GM12878 (cell line): ENCODE measurements around the gene TSPAN12. TPM values are rescaled to one million over a fixed set of nuclear protein-coding genes. Genes with fewer than 3 reads are reported as not detected.

Experiments
- ATAC-seq: fragments of 200-7000 bp; cut with Tn5 transposase; 3 replicates; pipeline ENCODE4 v1.9.1; 2020; ENCODE audit warnings: mild to moderate bottlenecking, moderate library complexity
- BruUV-seq: library from RNA; stranded (reverse); fragments of 400-500 nt; replicated peaks from 2 replicates; lab custom pipeline; 2021; lab: Mats Ljungman, UMichigan
- CTCF ChIA-PET: fragments of 300-600 bp; sonication (Branson Sonifier 250); formaldehyde crosslinking; extraction: SDS; loops from one replicate; lab custom pipeline; 2021; ENCODE audit warnings: inconsistent platforms; lab: Yijun Ruan, JAX
- POLR2A ChIA-PET: fragments of 350-600 bp; formaldehyde crosslinking; extraction: SDS; loops from one replicate; lab custom pipeline; 2021; ENCODE audit warnings: inconsistent platforms; lab: Charles Lee
- RAD21 ChIA-PET: fragments of 300-600 bp; sonication (Branson Sonifier 250); formaldehyde crosslinking; loops from one replicate; lab custom pipeline; 2023; ENCODE audit warnings: antibody characterized with exemption; ENCODE audit not compliant: unreplicated experiment; lab: Charles Lee
- SMC1A ChIA-PET: fragments of 300-600 bp; sonication (Branson Sonifier 250); formaldehyde crosslinking; loops from one replicate; lab custom pipeline; 2023; ENCODE audit not compliant: unreplicated experiment, uncharacterized antibody; lab: Charles Lee
- DNase-seq: peaks from one replicate; pipeline ENCODE4 v3.0.0-alpha.2; 2011; ENCODE audit warnings: low read depth, low spot score
- FAIRE-seq: peaks from 3 replicates; lab custom pipeline; 2011; peaks lifted over from hg19 to GRCh38; lab: Jason Lieb, UNC
- H2AFZ ChIP-seq: 2 replicates; pipeline ENCODE4 v1.6.0; 2011; ENCODE audit warnings: low read depth, low read length, control low read depth; ENCODE audit not compliant: control insufficient read depth
- H3K27ac ChIP-seq: 2 replicates; pipeline ENCODE4 v1.5.1; 2011; ENCODE audit warnings: control low read depth; ENCODE audit not compliant: control insufficient read depth, insufficient read depth
- H3K27me3 ChIP-seq, 2 experiments: replicated peaks in 1 of 2; 2 replicates each; pipeline versions ENCODE4 v1.6.0 to v1.6.1; 2011; ENCODE audit warnings: low read length in 1 of 2; ENCODE audit not compliant: control insufficient read depth in 2 of 2, insufficient read depth in 2 of 2
- H3K36me3 ChIP-seq, 2 experiments: 2 replicates each; pipeline ENCODE4 v1.5.1; 2011; ENCODE audit warnings: low read length in 1 of 2; ENCODE audit not compliant: control insufficient read depth in 2 of 2, insufficient read depth in 2 of 2
- H3K4me1 ChIP-seq: 2 replicates; pipeline ENCODE4 v1.6.1; 2011; ENCODE audit warnings: mild to moderate bottlenecking, low read length, moderate library complexity, mixed read lengths; ENCODE audit not compliant: control insufficient read depth, insufficient read depth
- H3K4me2 ChIP-seq: 2 replicates; pipeline ENCODE4 v1.6.0; 2011; ENCODE audit warnings: control low read depth; ENCODE audit not compliant: control insufficient read depth, insufficient read depth
- H3K4me3 ChIP-seq: fragments of 200-600 bp; sonication (generic); 2 replicates; pipeline ENCODE4 v1.5.1; 2016
- H3K79me2 ChIP-seq: 2 replicates; pipeline ENCODE4 v1.6.0; 2011; ENCODE audit warnings: low read length; ENCODE audit not compliant: control insufficient read depth, insufficient read depth
- H3K9ac ChIP-seq: 2 replicates; pipeline ENCODE4 v1.8.0; 2011; ENCODE audit warnings: low read length, control low read depth, mixed read lengths; ENCODE audit not compliant: control insufficient read depth, insufficient read depth
- H3K9me3 ChIP-seq: replicated peaks from 3 replicates; pipeline ENCODE4 v1.5.1; 2011; ENCODE audit warnings: mild to moderate bottlenecking, low read length; ENCODE audit not compliant: control insufficient read depth, insufficient read depth
- H4K20me1 ChIP-seq: 2 replicates; pipeline ENCODE4 v1.6.0; 2011; ENCODE audit not compliant: control insufficient read depth, insufficient read depth
- EED ChIP-seq: sonication (generic); IDR thresholded peaks from 2 replicates; pipeline ENCODE4 v1.6.1; 2016; ENCODE audit warnings: antibody characterized with exemption, low read depth
- FOXK2 ChIP-seq: fragments of 450-650 bp; IDR thresholded peaks from 2 replicates; pipeline ENCODE4 v1.6.1; 2017; ENCODE audit warnings: mild to moderate bottlenecking, moderate library complexity
- IKZF1 ChIP-seq: fragments of 450-650 bp; conservative IDR thresholded peaks from 2 replicates; pipeline ENCODE4 v1.6.1; 2017; ENCODE audit warnings: antibody characterized with exemption, mild to moderate bottlenecking
- LARP7 ChIP-seq: fragments of 450-650 bp; IDR thresholded peaks from 2 replicates; pipeline ENCODE4 v1.6.1; 2017; ENCODE audit warnings: mild to moderate bottlenecking
- RAD21 ChIP-seq: IDR thresholded peaks from 2 replicates; pipeline ENCODE4 v1.6.1; 2011; ENCODE audit warnings: mild to moderate bottlenecking, low read depth, low read length, moderate library complexity; ENCODE audit not compliant: insufficient read depth
- SMARCA5 ChIP-seq: fragments of 450-650 bp; IDR thresholded peaks from 2 replicates; pipeline ENCODE4 v1.6.1; 2017; ENCODE audit warnings: mild to moderate bottlenecking
- ZBTB4 ChIP-seq: fragments of 450-650 bp; formaldehyde crosslinking; IDR thresholded peaks from 2 replicates; pipeline ENCODE4 v1.4.0; 2022; ENCODE audit warnings: mild to moderate bottlenecking, moderate library complexity
- ZNF217 ChIP-seq: fragments of 450-650 bp; IDR thresholded peaks from 2 replicates; pipeline ENCODE4 v1.6.1; 2017; ENCODE audit warnings: antibody characterized with exemption, mild to moderate bottlenecking
- WGBS: methylation state at CpG from one replicate; pipeline ENCODE4 v1.1.6; 2016; ENCODE audit warnings: low lambda C conversion rate; ENCODE audit not compliant: insufficient replicate concordance, insufficient coverage; ENCODE audit errors: missing lambda C conversion rate; 5-methylcytosine and 5-hydroxymethylcytosine counted together
- in situ Hi-C: fragments of 300-500 bp; cut with MboI; formaldehyde crosslinking; loops from 9 replicates; pipeline ENCODE4 v1.14.3; 2018; ENCODE audit warnings: mixed read lengths
- intact Hi-C: fragments of 100-400 bp; cut with micrococcal nuclease; formaldehyde crosslinking; loops from one replicate; pipeline ENCODE4 v1.14.2; 2022; ENCODE audit not compliant: unreplicated experiment
- polyA plus RNA-seq, 11 experiments: library from polyadenylated mRNA; depleted of rRNA in 4 of 11; unstranded in 6 of 11; stranded (reverse) in 5 of 11; fragments of >200 nt; fragmentation: Nextera tagmentation in 4 of 11; fragmentation: Illumina TruSeq in 1 of 11; extraction: Ambion mirVana in 4 of 11; extraction: Trizol in 1 of 11; gene quantifications; 1 replicate in 1 of 11; 2 replicates in 10 of 11; pipeline versions ENCODE4 v1.2.1 to v1.2.3, GENCODE V29; 2011 to 2016; ENCODE audit warnings: inconsistent platforms in 2 of 11, missing spikeins in 2 of 11, low read depth in 1 of 11
- total RNA-seq, 4 experiments: library from RNA; depleted of rRNA in 3 of 4; stranded (reverse); fragments of >200 nt in 3 of 4; fragmentation: Illumina TruSeq in 1 of 4; extraction: Trizol in 1 of 4; gene quantifications; 2 replicates each; pipeline versions ENCODE4 v1.2.1 to v1.2.3, GENCODE V29; 2013 to 2021
- TF ChIP-seq, protein P1 (sequence below): fragments of 450-650 bp; IDR thresholded peaks from 2 replicates; pipeline ENCODE4 v1.6.1; 2017; ENCODE audit warnings: mild to moderate bottlenecking

Gene TSPAN12
- total and polyA plus RNA-seq, 10 of the 15 experiments (the other 5 are each of a cell fraction or from before 2014, with no cell fraction given) = 0.67 to 110 (median 1.3) TPM

DNA sequence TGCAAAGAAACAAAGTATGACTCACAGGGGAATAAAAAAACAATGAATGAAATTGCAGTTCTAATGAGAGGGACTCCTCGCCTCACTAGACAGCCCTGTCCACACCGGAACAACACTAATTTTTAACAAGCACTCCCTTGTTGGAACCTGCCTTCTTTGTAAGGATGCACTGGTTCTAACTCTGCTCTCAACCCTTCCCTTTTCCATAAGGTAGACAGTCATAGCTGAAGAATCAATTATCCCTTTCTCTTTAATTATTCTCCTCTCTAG, 65.1 kb downstream of the TSPAN12 start:
- no peaks in the 10 kb centered on the region for H3K4me1 ChIP-seq
- peak; percentile 32 for ATAC-seq
- no peak overlapping the region for H2AFZ ChIP-seq
- H3K9ac ChIP-seq = no peak overlapping the region
- no peak for FAIRE-seq
- no peaks in the 10 kb centered on the region; the same call in 2 of the 3 replicates for H3K9me3 ChIP-seq
- no TSS peak for BruUV-seq
- CTCF ChIA-PET = interaction anchor here (0.6 to 7.2 kb wide), 53 partner anchors 8 to 1587 kb away, joined by 3 to 104 read pairs (median 8); partner anchors contain the start of genes CPED1, ING3 and TSPAN12
- H3K4me2 ChIP-seq = no peak overlapping the region
- in situ Hi-C loops = loop anchor here (5.0 to 25.0 kb wide), 3 partner anchors 145 to 1195 kb away; no protein-coding TSS in a partner anchor
- H3K4me3 ChIP-seq = no peak overlapping the region
- H3K36me3 ChIP-seq = peaks cover 0 to 1% of the 10 kb centered on the region in 2 experiments; a peak in 2 of 4 replicates
- 58% methylated on average over 2 of the region's 2 CpGs for WGBS
- RAD21 ChIA-PET = interaction anchor here (1.0 to 2.9 kb wide), 23 partner anchors 9 to 316 kb away, joined by 3 to 28 read pairs (median 7); partner anchors contain the start of genes ING3 and TSPAN12
- no peaks in the 10 kb centered on the region for H3K27me3 ChIP-seq
- no peaks in the 10 kb centered on the region for H3K79me2 ChIP-seq
- no peak overlapping the region for H3K27ac ChIP-seq
- POLR2A ChIA-PET = interaction anchor here (1.0 to 1.3 kb wide), 3 partner anchors 10 to 138 kb away, joined by 3 to 4 read pairs (median 3); partner anchors contain the start of gene TSPAN12
- no peaks in the 10 kb centered on the region for H4K20me1 ChIP-seq
- intact Hi-C loops = loop anchor here (1.0 to 5.0 kb wide), 3 partner anchors 64 to 290 kb away; no protein-coding TSS in a partner anchor
- no peak for DNase-seq
- SMC1A ChIA-PET = interaction anchor here (0.6 to 7.2 kb wide), 31 partner anchors 12 to 315 kb away, joined by 3 to 83 read pairs (median 6); partner anchors contain the start of genes ING3 and TSPAN12
- TF ChIP-seq IKZF1 = no peak
- no peak for TF ChIP-seq EED
- TF ChIP-seq, all 136 proteins: peak for 0

DNA sequence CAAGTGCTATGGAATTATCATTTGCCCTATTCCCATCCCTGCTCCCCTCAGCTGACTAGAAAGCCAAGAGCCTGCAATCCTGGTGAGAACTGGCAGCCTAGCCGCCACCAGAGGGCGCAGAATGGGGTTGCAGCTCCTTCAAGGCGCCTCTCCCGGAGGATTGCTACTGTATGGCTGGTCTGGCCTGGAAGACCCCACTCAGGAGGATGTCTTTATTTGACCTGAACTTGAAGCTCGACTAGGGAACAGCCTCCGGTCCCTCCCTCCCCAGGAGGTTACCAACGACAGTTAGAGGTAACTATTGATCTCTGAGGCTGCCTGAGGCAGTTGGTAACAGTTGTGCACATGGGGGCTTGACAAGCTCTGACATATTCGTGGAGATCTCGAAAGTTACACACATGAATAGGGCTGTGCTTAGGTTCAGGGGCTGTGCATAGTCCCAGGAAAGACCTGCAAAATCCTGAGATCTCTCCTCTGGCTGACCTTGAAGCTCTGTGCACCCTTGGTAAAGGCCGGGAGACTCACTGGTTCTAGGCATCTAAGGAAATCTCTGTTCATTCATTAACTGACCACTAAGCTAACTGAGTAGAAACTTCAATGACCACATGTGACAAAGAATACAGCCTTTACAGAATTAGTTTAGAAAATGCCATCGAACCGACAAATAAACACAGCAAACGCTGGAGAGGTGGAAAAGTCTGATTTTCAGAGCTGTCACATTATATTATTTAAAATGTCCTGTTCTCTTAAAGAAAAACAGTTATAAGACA, 65.7 kb downstream of the TSPAN12 start:
- WGBS = 35% methylated on average over 13 of the region's 13 CpGs
- ATAC-seq = peak; percentile 96
- no TSS peak for BruUV-seq
- TF ChIP-seq ZNF217 = no peak
- TF ChIP-seq ZBTB4 (CRISPR knock-in tag) = no peak
- no peak for TF ChIP-seq FOXK2
- TF ChIP-seq RAD21 = peak; percentile 70
- TF ChIP-seq, protein P1, sequence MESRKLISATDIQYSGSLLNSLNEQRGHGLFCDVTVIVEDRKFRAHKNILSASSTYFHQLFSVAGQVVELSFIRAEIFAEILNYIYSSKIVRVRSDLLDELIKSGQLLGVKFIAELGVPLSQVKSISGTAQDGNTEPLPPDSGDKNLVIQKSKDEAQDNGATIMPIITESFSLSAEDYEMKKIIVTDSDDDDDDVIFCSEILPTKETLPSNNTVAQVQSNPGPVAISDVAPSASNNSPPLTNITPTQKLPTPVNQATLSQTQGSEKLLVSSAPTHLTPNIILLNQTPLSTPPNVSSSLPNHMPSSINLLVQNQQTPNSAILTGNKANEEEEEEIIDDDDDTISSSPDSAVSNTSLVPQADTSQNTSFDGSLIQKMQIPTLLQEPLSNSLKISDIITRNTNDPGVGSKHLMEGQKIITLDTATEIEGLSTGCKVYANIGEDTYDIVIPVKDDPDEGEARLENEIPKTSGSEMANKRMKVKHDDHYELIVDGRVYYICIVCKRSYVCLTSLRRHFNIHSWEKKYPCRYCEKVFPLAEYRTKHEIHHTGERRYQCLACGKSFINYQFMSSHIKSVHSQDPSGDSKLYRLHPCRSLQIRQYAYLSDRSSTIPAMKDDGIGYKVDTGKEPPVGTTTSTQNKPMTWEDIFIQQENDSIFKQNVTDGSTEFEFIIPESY = no peak
- 0 out of 2 replicates have a peak, but pooled peaks have one; percentile 56 for TF ChIP-seq SMARCA5
- TF ChIP-seq LARP7 = 0 out of 2 replicates have a peak, but pooled peaks have one; percentile 29

More for the DNA sequence above, 65.7 kb downstream of the TSPAN12 start:
- Histone ChIP-seq H4K20me1 (no peaks in the 10 kb centered on the region), H3K79me2 (no peaks in the 10 kb centered on the region), H3K4me3 (no peak overlapping the region), H3K36me3 (peaks cover 0 to 1% of the 10 kb centered on the region in 2 experiments; a peak in 2 of 4 replicates), H3K4me2 (no peak overlapping the region), H3K9ac (no peak overlapping the region), H3K27ac (no peak overlapping the region), H3K27me3 (no peaks in the 10 kb centered on the region), H3K9me3 (no peaks in the 10 kb centered on the region; the same call in 2 of the 3 replicates), H3K4me1 (no peaks in the 10 kb centered on the region), H2AFZ (no peak overlapping the region; the same call in 1 of the 2 replicates)
- intact Hi-C loops = loop anchor here (1.0 to 5.0 kb wide), 3 partner anchors 65 to 290 kb away; no protein-coding TSS in a partner anchor
- ChIA-PET POLR2A (interaction anchor here (0.6 to 1.3 kb wide), 4 partner anchors 11 to 158 kb away, joined by 3 to 4 read pairs (median 4); partner anchors contain the start of genes ING3 and TSPAN12), RAD21 (interaction anchor here (0.7 to 2.9 kb wide), 33 partner anchors 9 to 575 kb away, joined by 3 to 28 read pairs (median 5); partner anchors contain the start of genes ING3 and TSPAN12), SMC1A (interaction anchor here (0.6 to 7.2 kb wide), 46 partner anchors 12 to 499 kb away, joined by 3 to 83 read pairs (median 5); partner anchors contain the start of genes ING3 and TSPAN12), CTCF (interaction anchor here (0.6 to 7.2 kb wide), 65 partner anchors 8 to 1587 kb away, joined by 3 to 104 read pairs (median 5); partner anchors contain the start of genes CPED1, ING3 and TSPAN12)
- peak; percentile 56 for FAIRE-seq
- in situ Hi-C loops = loop anchor here (5.0 to 25.0 kb wide), 3 partner anchors 145 to 1195 kb away; no protein-coding TSS in a partner anchor
- DNase-seq = peak; percentile 24
